Measurements from ENCODE around the gene ADAM19.

The ADAM19 gene

GRCh38 chr5:157558681-157559080, 16.9 kb downstream of the ADAM19 start:
- Histone ChIP-seq H3K36me3 (ENCODE audit: control insufficient read depth, insufficient read depth, low read length) (peaks cover 29% of the 10 kb centered on the region), H3K4me3 (ENCODE audit: low read depth, low read length) (no peak overlapping the region), H3K27me3 (ENCODE audit: control insufficient read depth, insufficient read depth, low read length) (no peaks in the 10 kb centered on the region), H3K27ac (ENCODE audit: low read depth, low read length) (no peak overlapping the region), H3K9ac (ENCODE audit: low read length) (no peak overlapping the region), H3K9me3 (ENCODE audit: control insufficient read depth, insufficient read depth, low read depth, low read length) (no peaks in the 10 kb centered on the region), H3K4me1 (ENCODE audit: control insufficient read depth, insufficient read depth, low read length) (peaks cover 48% of the 10 kb centered on the region)

GRCh38 chr5:157558041-157558595, 17.5 kb downstream of the ADAM19 start:
- peaks cover 23% of the 10 kb centered on the region; the same call in 1 of the 2 replicates for H3K36me3 ChIP-seq (ENCODE audit: control insufficient read depth, insufficient read depth, low read length)
- H3K9ac ChIP-seq (ENCODE audit: low read length) = no peak overlapping the region
- H3K4me3 ChIP-seq (ENCODE audit: low read depth, low read length) = no peak overlapping the region
- H3K9me3 ChIP-seq (ENCODE audit: control insufficient read depth, insufficient read depth, low read depth, low read length) = no peaks in the 10 kb centered on the region
- peaks cover 44% of the 10 kb centered on the region for H3K4me1 ChIP-seq (ENCODE audit: control insufficient read depth, insufficient read depth, low read length)
- H3K27me3 ChIP-seq (ENCODE audit: control insufficient read depth, insufficient read depth, low read length) = no peaks in the 10 kb centered on the region
- no peak overlapping the region for H3K27ac ChIP-seq (ENCODE audit: low read depth, low read length)

GRCh38 chr5:157556615-157557418, 18.8 kb downstream of the ADAM19 start:
- Histone ChIP-seq H3K9me3 (ENCODE audit: control insufficient read depth, insufficient read depth, low read depth, low read length) (no peaks in the 10 kb centered on the region), H3K4me3 (ENCODE audit: low read depth, low read length) (no peak overlapping the region), H3K4me1 (ENCODE audit: control insufficient read depth, insufficient read depth, low read length) (peaks cover 31% of the 10 kb centered on the region), H3K27ac (ENCODE audit: low read depth, low read length) (no peak overlapping the region), H3K9ac (ENCODE audit: low read length) (no peak overlapping the region), H3K27me3 (ENCODE audit: control insufficient read depth, insufficient read depth, low read length) (no peaks in the 10 kb centered on the region), H3K36me3 (ENCODE audit: control insufficient read depth, insufficient read depth, low read length) (peaks cover 15% of the 10 kb centered on the region; the same call in 1 of the 2 replicates)

GRCh38 chr5:157555037-157555640, 20.4 kb downstream of the ADAM19 start:
- Histone ChIP-seq H3K27me3 (ENCODE audit: control insufficient read depth, insufficient read depth, low read length) (no peaks in the 10 kb centered on the region), H3K9me3 (ENCODE audit: control insufficient read depth, insufficient read depth, low read depth, low read length) (no peaks in the 10 kb centered on the region), H3K4me3 (ENCODE audit: low read depth, low read length) (no peak overlapping the region), H3K27ac (ENCODE audit: low read depth, low read length) (no peak overlapping the region), H3K4me1 (ENCODE audit: control insufficient read depth, insufficient read depth, low read length) (peaks cover 20% of the 10 kb centered on the region), H3K36me3 (ENCODE audit: control insufficient read depth, insufficient read depth, low read length) (peaks cover 5% of the 10 kb centered on the region; the same call in 1 of the 2 replicates), H3K9ac (ENCODE audit: low read length) (no peak overlapping the region)

- no peak overlapping the region for H3K27ac ChIP-seq (ENCODE audit: low read depth, low read length)
- no peak overlapping the region for H3K9ac ChIP-seq (ENCODE audit: low read length)
- no peaks in the 10 kb centered on the region for H3K27me3 ChIP-seq (ENCODE audit: control insufficient read depth, insufficient read depth, low read length)
- H3K4me3 ChIP-seq (ENCODE audit: low read depth, low read length) = no peak overlapping the region
- H3K4me1 ChIP-seq (ENCODE audit: control insufficient read depth, insufficient read depth, low read length) = peaks cover 24% of the 10 kb centered on the region
- H3K36me3 ChIP-seq (ENCODE audit: control insufficient read depth, insufficient read depth, low read length) = peaks cover 5% of the 10 kb centered on the region; the same call in 1 of the 2 replicates
- no peaks in the 10 kb centered on the region for H3K9me3 ChIP-seq (ENCODE audit: control insufficient read depth, insufficient read depth, low read depth, low read length)
Observed at GRCh38 chr5:157554179-157555036, 21.2 kb downstream of the ADAM19 start.

- Histone ChIP-seq H3K9me3 (ENCODE audit: control insufficient read depth, insufficient read depth, low read depth, low read length) (no peaks in the 10 kb centered on the region), H3K4me3 (ENCODE audit: low read depth, low read length) (no peak overlapping the region), H3K36me3 (ENCODE audit: control insufficient read depth, insufficient read depth, low read length) (peaks cover 4% of the 10 kb centered on the region; the same call in 1 of the 2 replicates), H3K4me1 (ENCODE audit: control insufficient read depth, insufficient read depth, low read length) (peaks cover 21% of the 10 kb centered on the region), H3K27ac (ENCODE audit: low read depth, low read length) (no peak overlapping the region), H3K9ac (ENCODE audit: low read length) (no peak overlapping the region), H3K27me3 (ENCODE audit: control insufficient read depth, insufficient read depth, low read length) (no peaks in the 10 kb centered on the region)
Observed at GRCh38 chr5:157552650-157553049, 22.9 kb downstream of the ADAM19 start.

- Histone ChIP-seq H3K36me3 (ENCODE audit: control insufficient read depth, insufficient read depth, low read length) (no peaks in the 10 kb centered on the region; the same call in 1 of the 2 replicates), H3K4me3 (ENCODE audit: low read depth, low read length) (no peak overlapping the region), H3K27me3 (ENCODE audit: control insufficient read depth, insufficient read depth, low read length) (no peaks in the 10 kb centered on the region), H3K9me3 (ENCODE audit: control insufficient read depth, insufficient read depth, low read depth, low read length) (no peaks in the 10 kb centered on the region), H3K4me1 (ENCODE audit: control insufficient read depth, insufficient read depth, low read length) (peaks cover 21% of the 10 kb centered on the region), H3K27ac (ENCODE audit: low read depth, low read length) (no peak overlapping the region), H3K9ac (ENCODE audit: low read length) (no peak overlapping the region)
Observed at GRCh38 chr5:157550663-157551062, 24.9 kb downstream of the ADAM19 start.

- no peaks in the 10 kb centered on the region; the same call in 1 of the 2 replicates for H3K36me3 ChIP-seq (ENCODE audit: control insufficient read depth, insufficient read depth, low read length)
- H3K27me3 ChIP-seq (ENCODE audit: control insufficient read depth, insufficient read depth, low read length) = no peaks in the 10 kb centered on the region
- H3K4me1 ChIP-seq (ENCODE audit: control insufficient read depth, insufficient read depth, low read length) = peaks cover 19% of the 10 kb centered on the region
- no peak overlapping the region for H3K9ac ChIP-seq (ENCODE audit: low read length)
- H3K27ac ChIP-seq (ENCODE audit: low read depth, low read length) = no peak overlapping the region
- H3K4me3 ChIP-seq (ENCODE audit: low read depth, low read length) = no peak overlapping the region
- no peaks in the 10 kb centered on the region for H3K9me3 ChIP-seq (ENCODE audit: control insufficient read depth, insufficient read depth, low read depth, low read length)
Observed at GRCh38 chr5:157549954-157550549, 25.5 kb downstream of the ADAM19 start.

- Histone ChIP-seq H3K9me3 (ENCODE audit: control insufficient read depth, insufficient read depth, low read depth, low read length) (no peaks in the 10 kb centered on the region), H3K4me1 (ENCODE audit: control insufficient read depth, insufficient read depth, low read length) (peaks cover 11% of the 10 kb centered on the region), H3K9ac (ENCODE audit: low read length) (no peak overlapping the region), H3K36me3 (ENCODE audit: control insufficient read depth, insufficient read depth, low read length) (no peaks in the 10 kb centered on the region; the same call in 1 of the 2 replicates), H3K27me3 (ENCODE audit: control insufficient read depth, insufficient read depth, low read length) (no peaks in the 10 kb centered on the region), H3K4me3 (ENCODE audit: low read depth, low read length) (no peak overlapping the region), H3K27ac (ENCODE audit: low read depth, low read length) (no peak overlapping the region)
Observed at GRCh38 chr5:157549283-157549629, 26.3 kb downstream of the ADAM19 start.

GRCh38 chr5:157548513-157549282, 26.9 kb downstream of the ADAM19 start:
- H3K9me3 ChIP-seq (ENCODE audit: control insufficient read depth, insufficient read depth, low read depth, low read length) = no peaks in the 10 kb centered on the region
- no peaks in the 10 kb centered on the region for H3K27me3 ChIP-seq (ENCODE audit: control insufficient read depth, insufficient read depth, low read length)
- no peak overlapping the region for H3K4me3 ChIP-seq (ENCODE audit: low read depth, low read length)
- no peak overlapping the region for H3K27ac ChIP-seq (ENCODE audit: low read depth, low read length)
- H3K9ac ChIP-seq (ENCODE audit: low read length) = no peak overlapping the region
- H3K36me3 ChIP-seq (ENCODE audit: control insufficient read depth, insufficient read depth, low read length) = no peaks in the 10 kb centered on the region; the same call in 1 of the 2 replicates
- H3K4me1 ChIP-seq (ENCODE audit: control insufficient read depth, insufficient read depth, low read length) = peaks cover 8% of the 10 kb centered on the region; the same call in 1 of the 2 replicates

Data from HUES6 (cell line).